NCI-H146 (cell line): ENCODE data around the gene PRR5L.

ENCODE experiments used
- DNase-seq: peaks from one replicate; lab custom pipeline; 2025; lab: John Stamatoyannopoulos, UW

Gene PRR5L

DNA sequence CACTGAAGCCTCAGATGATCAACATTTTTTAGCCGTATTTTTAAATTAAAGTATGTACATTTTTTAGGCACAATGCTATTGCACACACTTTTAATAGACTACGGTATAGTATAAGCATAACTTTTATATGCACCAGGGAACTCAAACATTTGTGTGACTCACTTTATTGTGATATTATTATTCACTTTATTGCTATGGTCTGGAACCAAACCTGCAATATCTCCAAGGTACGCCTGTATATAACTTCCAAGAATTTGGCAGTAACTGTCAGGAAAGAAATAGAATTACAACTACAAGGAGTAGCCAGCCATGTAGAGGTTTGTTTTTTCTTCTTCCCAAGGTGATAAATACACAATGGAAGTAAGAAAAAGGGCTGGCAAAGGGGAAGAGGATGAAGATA, 62.3 kb downstream of the PRR5L start:
- no peak for DNase-seq

DNA sequence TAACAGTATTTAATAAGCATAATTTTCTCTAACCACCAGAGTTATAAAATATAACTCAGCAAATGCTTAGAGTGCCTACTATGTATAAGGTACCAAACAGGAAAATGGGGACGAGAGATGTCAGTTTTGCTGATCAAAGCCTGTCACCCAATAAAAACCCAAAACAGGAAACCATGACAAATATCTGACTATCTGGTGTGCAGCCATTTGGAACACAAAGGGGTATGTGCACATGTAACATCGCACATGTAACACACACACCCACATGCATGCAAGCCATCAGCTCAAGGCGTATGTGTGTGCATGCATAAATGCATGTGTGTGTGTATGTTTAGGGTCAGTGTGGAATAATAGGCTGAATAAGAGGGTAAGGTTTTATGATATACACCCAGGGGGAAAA, 64.2 kb downstream of the PRR5L start:
- DNase-seq = no peak

DNA sequence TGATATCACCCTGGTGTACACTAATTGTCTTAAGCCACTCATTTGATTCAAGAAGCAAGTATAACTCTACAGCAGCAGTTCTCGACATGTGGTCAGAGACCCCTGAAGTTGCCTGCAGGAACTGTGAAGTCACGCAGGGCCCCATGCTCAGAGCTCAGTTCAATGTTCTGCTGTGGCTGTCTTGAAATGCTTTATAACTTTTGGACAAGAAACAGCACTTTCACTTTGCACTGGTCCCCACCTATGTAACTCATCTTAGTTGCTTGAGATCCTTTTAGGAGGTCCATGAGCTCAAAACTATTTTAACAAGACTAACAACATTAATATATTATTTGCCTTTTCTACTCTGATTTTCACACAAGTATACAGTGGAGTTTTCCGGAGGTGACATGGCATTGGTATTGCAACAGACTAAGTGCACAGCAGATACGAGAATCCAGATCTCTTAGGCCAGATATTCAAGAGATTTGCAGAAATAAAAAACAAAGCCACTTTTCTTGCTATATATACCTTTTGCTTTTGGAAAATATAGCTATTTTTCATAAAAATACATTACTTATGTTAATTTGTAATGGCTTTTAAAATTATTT, 64.8 kb downstream of the PRR5L start:
- DNase-seq = no peak

DNA sequence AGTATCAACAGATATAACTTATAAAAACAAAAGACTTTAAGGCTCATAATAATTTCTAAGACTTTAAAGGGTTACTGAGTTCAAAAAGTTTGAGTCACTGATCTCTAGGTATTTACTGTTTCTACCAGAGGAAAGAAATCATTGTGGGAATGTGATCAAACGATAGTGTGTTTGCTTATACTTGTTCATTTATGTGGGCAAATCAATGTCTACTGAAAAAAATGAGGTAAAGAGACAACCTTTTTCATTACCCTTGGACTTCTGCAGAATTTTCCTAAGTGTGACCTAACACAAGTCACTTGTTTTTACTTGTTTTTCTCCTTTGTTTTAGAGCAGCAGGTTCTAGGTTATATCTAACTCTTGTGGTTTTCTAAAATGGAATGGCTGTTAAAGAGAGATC, 65.4 kb downstream of the PRR5L start:
- DNase-seq = no peak

DNA sequence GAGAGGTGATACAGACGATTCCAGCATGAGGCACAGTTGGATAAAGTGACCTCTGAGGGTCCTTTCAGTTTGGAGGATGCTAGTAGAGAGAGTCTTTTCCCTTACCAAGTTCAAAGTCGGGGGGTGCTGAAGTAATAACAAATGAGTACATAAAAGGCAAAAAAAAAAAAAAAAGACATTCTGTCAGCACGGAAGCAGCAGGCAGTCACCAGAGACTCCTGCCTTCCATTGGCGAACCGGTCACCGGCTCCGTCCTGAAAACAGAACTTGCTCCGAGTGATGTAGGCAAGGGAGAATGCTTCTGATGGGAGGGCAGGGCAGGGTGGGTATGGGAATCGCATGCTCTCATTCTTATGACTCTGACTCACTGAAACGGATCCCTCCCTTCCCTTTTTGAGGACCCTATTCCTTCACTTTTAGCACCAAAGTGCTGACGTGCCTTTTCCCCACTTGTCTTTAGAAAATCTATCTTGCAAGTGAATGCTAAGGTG, 65.9 kb downstream of the PRR5L start:
- no peak for DNase-seq

DNA sequence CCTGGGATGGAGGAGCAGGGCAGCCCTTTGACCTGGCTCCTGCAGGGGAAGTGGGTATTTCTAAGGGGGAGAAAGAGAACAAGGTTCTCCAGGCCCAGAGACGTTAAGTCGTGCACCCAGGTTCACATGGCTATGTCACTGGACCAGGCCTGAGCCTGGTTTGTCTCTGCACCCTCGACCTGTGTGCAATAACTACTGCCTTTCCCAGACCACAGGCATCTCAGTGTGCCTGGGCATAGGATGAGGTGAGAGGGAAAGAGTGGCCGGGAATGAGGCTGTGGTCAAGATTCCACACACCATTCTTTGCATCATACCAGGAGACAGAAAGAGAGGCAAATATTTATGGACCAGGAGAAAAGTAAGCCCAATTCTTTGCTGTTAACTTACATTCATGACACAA, 66.8 kb downstream of the PRR5L start:
- no peak for DNase-seq

DNA sequence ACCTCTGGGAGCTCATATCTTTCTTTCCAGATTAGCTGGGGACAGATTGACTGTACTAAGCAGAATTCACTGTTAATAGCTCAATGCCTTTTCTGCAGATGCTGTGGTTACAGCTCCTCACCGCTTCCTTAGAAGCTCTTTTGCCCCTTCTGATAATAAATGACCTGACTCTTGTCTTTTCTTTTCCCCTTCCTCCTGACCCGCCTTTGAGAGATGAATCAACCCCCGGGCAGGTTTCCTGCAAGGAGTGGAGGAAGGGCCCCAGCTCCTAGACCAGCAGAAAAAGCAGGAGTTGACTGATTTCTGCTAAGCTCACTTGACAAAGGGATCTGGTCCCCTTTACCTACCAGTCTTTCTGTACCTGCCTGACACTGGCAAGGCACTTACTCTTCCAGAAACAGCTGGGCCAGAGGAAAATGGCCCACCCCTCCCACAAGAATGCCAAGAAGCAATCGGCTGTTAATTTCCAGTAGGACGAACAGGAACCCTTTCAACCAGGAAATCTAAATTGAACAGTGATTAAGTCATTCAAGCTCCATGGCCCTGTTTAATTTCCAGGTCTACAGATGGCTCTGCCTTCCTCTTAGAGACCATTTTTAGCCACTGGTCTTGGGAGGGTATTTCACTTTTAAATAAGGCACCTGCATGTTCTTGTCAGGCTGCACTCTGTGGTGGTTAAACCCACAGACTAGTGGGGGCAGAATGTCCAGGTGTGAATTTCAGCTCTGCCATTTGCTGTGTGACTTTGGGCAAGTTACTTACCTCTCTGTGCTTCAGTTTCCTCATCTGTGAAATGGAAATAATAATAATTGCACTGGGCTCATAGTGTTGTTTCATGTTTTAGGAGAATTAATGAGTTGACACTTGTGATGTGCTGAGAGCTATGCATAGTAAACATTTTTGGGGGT, 67.5 kb downstream of the PRR5L start:
- no peak for DNase-seq

DNA sequence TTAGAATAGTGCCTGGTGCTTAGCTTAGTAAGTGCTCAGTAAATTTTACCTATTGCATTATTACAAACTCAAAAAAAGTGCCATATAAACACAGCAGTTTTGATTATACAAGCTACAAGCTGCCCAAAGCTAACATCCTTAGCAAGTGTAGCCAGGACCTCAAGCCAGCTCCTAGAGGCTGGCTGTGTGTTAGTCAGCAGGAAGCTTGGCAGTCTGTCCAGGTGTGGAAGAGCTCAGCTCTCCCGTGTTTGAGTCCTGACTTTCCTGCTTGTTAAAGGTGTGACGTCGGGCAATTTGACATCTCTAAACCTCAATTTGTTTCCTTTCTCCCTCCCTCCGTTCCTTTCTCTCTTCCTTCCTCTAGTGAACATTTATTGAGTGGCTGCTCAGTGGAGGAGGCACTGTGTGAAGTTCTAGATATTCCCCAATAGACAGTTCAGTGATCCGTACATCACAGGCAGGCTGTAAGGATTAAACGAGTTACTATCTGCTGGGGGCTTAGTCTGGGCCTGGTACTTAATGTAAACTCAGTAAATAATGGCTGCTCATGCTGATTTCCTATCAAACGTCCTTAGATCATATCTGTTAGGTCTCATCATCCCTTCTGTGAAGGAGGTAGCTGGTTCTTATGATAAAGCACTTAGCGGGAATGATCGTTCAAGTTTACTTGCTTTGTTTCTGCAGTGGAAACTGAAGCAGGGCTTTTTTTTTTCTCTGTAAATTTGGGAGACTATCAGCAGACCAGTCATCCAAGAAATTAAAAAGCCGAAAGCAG, 68.7 kb downstream of the PRR5L start:
- no peak for DNase-seq

DNA sequence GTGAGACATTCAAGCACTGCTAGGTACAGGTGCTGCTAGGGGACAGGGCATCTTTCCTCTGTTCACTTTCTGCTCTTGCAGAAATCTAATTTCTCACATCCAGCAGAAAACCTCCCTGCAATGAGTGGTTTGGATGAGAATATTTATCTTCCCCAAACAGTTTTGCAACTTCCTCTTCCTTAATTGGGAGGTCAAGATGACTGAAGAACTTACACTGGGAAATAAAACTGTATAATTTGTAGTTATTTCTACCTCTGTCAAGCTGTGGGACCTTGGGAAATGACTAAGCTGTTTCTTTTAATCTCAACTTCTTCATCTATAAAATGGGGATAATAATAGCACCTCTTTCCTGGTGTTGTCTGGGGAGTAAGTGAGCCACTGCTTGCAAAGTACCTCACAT, 69.8 kb downstream of the PRR5L start:
- no peak for DNase-seq

DNA sequence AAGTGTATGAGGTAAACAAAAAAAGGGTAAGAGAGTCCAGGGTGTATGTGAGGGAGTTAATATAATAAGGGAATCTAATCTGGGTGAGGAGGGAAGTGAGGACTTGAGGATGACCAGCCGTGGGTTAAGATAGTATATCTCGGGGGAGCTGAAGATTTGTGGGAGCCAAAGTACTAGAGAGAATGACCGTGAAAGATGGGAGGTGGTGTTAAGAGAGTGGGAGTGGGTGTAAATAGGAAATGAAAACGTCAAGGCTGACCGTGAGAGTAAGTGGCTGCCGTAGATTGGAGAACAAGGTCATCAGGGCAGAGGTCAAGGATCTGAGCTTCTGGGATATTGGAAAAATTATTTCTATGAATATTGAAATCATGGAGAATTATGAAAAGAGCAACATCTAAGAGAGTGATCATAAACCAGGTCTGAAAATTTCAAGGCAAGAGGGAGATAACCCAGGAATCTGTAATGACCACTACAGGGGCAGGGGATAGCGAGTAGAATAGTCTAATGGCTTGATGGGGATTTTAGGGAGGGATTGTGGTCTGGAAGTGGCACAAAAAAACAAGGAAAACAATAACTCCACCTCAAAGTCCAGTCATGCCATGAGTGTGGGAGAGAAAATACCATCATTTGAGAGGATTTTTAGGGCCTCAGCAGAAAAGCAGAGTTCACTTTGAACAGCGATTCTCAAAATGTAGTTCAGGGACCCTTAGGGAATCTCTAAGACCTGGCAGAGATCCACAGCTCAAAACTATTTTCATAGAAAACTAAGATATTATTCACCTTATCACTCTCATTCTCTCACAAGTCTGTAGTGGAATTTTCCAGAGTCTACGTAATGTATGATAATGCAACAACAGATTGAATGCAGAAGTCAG, 72.0 kb downstream of the PRR5L start:
- DNase-seq = no peak

DNA sequence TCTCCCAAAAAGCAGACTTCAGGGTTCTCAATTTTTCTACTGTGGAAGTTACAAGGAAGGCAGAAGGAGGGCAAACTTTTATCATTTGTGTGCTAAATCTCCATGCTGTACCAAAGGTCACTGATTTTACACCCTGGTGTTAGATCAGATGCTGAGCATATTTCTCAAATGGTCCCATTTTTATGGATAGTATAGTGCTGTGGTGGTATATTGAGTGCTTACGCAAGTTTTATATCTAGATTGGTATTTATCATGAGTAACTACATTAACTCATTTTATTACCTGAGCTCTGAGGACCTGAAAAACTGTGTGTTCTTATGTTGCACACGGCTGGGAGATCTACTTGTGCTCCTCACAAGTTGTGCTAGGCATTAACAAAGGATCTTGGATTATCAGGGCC, 75.1 kb downstream of the PRR5L start:
- DNase-seq = no peak

DNA sequence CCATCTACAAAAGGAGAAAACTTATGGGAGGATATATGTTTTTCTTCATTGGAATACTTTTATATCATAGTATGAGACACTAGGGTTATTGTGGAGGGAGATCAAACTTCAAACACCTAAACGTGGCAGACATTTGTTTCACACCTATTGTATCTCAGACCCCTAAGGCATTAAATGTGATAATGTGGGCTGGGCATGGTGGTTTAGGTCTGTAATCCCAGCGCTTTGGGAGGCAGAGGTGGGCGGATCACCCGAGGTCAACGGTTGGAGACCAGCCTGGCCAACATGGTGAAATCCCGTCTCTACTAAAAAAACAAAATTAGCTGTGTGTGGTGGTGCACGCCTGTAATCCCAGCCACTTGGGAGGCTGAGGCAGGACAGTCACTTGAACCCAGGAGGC, 75.5 kb downstream of the PRR5L start:
- no peak for DNase-seq

DNA sequence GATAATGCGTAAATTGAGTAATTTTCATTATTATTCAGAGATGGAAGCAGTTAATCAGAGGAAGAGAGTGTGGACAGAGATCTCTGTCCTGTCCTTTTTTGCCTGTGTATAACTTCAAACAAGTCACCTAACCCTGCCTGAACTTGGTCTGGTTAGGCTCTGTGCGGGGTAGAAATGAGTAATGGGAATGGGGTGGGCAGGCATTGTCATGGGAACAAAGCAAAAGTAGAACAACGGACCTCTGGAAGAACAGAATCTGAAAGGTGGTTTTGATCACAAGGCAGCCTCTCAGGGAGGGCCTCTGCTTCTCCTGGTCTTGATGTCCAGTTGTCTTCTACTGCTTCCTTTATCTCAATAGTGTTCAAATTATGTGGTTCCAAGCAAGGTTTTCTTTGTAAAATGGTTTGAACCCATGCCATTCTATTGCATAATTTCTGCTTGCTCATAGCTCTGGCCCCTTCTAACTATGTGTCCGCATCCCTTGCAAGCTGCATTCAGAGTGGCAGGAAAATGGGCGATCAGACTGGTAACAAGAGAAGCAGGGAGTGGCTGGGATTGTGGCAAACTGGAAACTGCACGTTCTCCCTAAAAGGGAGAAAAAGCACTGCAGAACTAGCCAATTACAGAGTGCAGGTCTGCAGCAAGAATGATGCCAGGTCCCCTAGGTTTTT, 76.1 kb downstream of the PRR5L start:
- DNase-seq = no peak

DNA sequence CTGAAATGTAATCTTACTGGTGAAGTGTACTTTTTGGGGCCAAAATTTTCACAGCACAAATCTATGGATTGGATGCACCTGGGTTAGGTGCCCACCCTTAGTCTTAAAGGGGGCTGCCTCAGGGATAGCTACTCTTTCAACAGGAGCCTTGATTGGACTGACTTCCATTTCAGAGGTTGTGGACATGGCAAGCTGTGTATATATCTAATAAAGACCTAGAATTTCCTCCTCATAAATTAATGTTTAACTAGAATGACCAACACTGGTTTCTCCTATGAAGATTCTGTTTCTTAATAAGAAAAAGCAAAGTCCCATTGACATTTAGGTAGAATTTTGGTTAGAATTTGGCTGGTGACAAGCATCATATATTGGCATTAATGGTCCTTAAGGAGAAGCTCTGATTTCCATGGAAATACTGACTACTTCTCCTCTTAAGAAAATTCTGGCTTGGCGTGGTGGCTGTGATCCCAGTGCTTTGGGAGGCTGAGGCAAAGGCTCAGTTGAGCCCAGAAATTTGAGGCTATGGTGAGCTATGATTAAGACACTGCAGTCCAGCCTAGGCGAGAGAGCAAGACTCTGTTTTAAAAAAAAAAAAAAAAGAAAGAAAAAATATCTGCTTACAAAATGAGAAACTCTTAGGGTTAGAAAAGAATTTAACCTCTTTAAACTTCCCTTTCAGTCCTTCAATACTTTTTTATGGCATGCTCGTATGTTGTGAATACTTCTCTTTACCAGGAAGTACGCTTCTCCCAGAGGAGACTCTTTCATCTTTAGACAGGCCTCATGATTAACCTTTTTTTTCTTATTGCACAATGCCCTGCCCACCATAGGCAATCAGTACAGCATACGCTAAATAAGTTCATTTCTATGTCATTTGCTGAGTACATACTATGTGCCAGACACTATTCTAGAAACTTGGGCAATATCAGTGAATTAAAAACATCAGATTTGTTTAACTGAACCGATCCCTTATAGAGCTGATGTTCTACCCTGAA, 77.2 kb downstream of the PRR5L start:
- no peak for DNase-seq

DNA sequence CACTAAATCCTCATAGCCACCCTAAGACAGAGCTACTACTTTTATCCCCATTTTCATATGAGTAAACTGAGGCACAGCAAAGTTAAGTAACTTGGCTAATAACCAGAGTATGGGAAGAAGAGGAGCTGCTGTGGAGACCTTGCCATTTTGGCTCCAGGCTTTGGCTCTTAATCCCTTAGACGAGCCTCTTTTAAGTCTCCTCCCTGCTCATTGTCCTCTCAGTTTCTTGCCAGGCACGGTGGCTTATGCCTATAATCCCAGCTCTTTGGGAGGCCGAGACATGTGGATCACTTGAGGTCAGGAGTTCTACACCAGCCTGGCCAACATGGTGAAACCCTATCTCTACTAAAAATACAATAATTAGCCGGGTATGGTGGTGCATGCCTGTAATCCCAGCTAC, 78.6 kb downstream of the PRR5L start:
- no peak for DNase-seq

DNA sequence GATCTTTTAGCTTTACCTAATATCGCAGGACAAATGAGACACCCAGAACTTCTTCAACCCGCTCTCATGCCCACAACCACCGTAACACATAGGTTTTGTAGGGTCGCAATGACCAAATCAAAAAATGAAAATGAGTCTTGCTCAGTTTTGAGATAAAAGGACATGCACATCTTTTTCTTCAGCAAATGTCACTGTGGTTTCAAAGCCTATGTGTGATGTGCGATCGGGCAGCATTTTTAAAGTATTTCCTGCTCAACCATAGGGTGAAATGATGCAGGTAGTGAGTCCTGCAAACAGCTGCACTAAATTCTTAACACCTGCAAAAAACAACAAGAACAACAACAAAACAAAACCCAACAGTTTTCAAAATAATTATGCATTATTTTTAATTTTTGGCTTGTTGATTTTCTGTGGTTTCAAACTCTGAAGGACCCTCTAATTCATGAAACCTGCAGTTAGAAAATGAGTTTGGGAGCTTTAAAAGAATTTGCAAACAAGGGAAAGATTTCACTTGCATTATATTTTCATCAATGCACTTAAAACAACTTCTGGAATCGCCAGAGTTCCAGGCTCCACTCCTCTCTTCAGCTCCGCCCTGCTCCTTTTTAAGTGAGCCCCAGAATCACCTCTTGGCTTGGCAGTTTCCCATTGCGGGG, 79.4 kb downstream of the PRR5L start:
- no peak for DNase-seq

DNA sequence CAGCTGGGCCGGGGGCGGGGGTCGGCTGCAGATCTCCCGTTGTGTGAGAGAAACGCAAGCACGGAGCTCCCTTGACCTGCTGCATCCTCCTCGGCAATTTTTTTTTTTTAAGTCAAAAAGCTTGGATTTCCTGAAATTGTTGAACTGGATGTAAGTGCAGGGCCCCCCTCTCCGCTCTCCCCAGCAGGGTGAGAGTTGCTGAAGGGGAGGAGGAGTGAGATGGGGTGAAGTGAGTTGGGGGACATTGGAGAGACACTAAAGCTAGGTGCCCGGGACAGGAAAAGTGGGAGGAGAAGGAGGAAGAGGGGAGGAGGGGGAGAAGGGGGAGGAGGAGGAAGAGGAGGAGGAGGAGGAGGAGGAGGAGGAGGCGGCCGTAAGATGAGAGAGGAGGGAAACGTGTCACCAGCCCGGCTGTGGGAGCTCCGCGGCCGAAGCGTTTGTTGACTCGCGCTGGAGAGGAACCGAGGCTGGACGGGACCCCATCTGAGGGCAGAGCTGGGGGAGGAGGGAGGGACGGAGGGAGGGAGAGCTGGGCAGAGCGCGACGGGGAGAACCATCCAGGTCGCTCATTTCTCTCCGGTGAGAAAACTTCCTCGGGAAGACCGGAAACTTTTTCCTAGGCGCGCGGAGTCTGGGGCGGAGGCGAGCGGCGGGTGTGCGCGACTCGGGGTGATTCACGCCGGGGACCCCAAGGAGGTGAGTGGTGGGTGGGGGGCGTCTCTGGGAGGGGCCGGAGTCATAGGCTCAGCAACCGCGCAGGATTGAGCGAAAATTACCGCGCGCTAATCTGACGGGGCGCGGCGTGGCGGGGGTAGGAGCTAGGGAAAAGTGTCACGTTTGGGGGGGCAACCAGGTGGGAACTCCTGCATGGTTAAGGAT, 80.2 kb downstream of the PRR5L start:
- no peak for DNase-seq
